ENCODE results near the gene PTPN1.

PTPN1 gene

DNA sequence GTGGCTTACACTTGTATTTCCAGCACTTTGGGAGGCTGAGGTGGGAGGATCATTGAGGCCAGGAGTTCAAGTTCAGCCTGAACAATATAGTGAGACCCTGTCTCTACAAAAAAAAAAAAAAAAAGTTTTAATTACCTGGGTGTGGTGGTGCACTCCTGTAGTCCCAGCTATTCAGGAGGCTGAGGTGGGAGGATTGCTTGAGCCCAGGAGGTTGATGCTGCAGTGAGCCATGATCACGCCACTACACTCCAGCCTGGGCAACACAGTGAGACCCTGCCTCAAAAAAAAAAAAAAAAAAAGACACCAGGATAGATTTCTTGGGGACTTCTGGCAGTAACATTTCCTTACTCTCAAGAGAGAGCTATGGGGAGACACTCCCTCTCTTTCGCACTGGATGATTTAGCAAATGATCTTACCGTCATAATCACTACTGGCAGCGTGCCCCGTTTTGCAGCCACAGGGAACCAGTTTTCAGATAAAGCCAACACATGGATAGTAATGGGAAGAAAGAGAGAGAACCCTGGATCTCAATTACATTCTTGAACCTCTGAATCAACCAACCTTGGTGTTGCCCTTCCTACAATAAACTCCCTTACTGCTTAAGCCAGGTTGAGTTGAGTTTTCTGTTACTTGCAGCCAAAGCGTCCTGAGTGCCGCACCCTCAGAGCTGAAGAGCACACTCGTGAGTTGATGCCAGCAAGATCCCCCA, 18.1 kb upstream of the PTPN1 start:
- DNase-seq (ENCODE audit: low spot score), result no peak
- in situ Hi-C loops (cut with MboI; ENCODE audit: low pct_unique_long_range_greater_than_20kb, low sequenced_read_pairs, unreplicated experiment), result no loop called here

DNA sequence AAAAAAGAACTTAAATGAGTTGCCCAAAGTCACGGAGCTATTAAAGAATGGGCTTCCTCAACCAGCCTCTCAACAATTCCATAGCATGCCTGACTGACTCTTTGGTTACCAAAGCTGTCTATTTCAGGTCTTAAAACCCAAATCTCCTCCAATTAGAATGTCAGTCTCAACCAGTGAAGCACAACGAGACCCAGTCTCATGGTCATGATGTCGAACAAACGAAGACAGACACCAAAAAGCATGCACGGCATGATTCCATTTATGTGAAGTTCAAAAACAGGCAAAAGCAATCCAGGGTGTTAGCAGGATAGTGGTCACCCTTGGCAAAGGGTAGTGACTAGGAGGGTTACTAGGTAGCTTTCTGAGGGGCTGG, 16.3 kb upstream of the PTPN1 start:
- no peak for DNase-seq (ENCODE audit: low spot score)
- TF ChIP-seq, protein P1, sequence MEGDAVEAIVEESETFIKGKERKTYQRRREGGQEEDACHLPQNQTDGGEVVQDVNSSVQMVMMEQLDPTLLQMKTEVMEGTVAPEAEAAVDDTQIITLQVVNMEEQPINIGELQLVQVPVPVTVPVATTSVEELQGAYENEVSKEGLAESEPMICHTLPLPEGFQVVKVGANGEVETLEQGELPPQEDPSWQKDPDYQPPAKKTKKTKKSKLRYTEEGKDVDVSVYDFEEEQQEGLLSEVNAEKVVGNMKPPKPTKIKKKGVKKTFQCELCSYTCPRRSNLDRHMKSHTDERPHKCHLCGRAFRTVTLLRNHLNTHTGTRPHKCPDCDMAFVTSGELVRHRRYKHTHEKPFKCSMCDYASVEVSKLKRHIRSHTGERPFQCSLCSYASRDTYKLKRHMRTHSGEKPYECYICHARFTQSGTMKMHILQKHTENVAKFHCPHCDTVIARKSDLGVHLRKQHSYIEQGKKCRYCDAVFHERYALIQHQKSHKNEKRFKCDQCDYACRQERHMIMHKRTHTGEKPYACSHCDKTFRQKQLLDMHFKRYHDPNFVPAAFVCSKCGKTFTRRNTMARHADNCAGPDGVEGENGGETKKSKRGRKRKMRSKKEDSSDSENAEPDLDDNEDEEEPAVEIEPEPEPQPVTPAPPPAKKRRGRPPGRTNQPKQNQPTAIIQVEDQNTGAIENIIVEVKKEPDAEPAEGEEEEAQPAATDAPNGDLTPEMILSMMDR (IDR thresholded peaks at IDR 0.05; ENCODE audit: extremely low read depth, insufficient read depth, missing control alignments), result no peak
- in situ Hi-C loops (cut with MboI; ENCODE audit: low pct_unique_long_range_greater_than_20kb, low sequenced_read_pairs, unreplicated experiment), result no loop called here

More for the DNA sequence above, 18.1 kb upstream of the PTPN1 start:
- TF ChIP-seq, protein P1 (IDR thresholded peaks at IDR 0.05; ENCODE audit: extremely low read depth, insufficient read depth, missing control alignments), result no peak

DNA sequence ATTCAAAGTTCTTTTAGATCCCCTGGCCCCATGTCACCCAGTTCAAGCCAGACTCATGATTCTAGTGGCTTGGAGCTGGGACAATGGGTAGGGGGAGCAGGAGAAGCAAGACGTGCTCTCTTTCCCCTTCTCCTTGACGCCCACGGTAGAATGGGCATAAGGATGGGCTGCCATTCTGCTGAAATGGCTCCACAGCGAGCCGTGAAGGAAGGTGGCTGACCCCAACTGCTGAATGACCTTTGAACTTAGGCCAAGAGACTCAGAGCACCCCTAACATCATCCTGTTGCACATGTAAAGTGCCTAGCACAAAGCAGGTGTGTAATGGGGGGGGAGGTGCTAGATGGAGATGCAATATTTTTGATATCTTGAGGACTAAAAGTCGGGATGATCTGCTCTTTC, 15.8 kb upstream of the PTPN1 start:
- in situ Hi-C loops (cut with MboI; ENCODE audit: low pct_unique_long_range_greater_than_20kb, low sequenced_read_pairs, unreplicated experiment), result no loop called here
- TF ChIP-seq, protein P1 (IDR thresholded peaks at IDR 0.05; ENCODE audit: extremely low read depth, insufficient read depth, missing control alignments), result no peak
- DNase-seq (ENCODE audit: low spot score), result no peak

DNA sequence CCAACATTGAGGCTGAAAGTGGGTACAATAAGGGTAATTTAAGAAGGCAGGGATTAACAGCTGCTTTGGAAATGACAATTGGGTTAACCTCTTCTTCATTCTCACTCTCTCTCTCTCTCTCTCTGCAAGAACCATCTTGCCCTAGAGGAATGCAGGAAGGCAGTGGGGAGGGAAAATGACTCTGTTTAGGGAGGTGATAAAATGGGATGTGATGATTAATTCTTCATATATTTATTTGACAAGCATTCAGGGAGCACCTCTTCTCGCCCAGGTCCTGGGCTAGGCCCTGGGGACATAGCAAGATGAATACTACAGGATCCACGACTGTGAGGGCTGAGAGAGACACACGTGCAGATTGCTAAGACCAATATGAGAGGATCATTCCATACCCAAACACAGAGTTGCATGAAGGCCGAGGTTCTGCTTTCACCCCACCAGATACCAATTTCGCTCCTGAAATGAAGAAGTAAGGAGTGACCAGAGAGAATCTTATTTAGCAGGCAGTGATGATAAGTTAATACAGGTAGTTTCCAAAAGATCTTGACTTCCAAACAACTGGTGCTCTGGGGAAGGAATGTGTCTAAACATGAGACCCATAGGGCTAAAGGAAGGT, 13.3 kb upstream of the PTPN1 start:
- no peak for DNase-seq (ENCODE audit: low spot score)
- in situ Hi-C loops (cut with MboI; ENCODE audit: low pct_unique_long_range_greater_than_20kb, low sequenced_read_pairs, unreplicated experiment), result no loop called here
- TF ChIP-seq, protein P1 (IDR thresholded peaks at IDR 0.05; ENCODE audit: extremely low read depth, insufficient read depth, missing control alignments), result no peak

DNA sequence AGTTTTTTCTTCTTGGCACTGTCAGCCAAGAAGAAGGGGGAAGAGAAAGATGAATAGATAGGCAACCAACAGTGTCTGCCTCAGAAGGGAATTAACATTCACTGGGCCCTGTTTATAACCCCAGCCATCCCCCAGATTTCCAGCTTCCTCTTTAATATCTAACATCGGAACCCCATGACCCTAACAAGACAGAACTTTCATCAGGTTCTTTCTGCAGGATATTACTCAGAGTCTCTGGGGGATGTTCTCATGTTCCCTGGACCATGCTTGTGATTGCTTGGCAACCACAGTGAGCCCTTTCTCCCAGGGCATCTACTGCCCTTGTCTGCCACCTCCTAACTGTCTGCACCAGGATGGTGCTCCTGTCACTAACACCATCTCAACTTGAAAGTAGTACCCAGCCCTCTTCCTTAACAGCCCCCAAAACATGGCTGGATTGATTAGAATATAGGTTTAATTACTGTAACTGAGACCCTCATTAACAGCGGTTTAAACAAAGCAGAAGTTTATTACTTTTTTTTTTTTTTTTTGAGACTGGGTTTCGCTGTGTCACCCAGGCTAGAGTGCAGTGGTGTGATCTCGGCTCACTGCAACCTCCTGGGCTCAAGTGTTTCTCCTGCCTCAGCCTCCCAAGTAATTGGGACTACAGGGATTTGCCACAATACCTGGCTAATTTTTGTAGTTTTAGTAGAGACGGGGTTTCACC, 12.0 kb upstream of the PTPN1 start:
- DNase-seq (ENCODE audit: low spot score), result no peak
- in situ Hi-C loops (cut with MboI; ENCODE audit: low pct_unique_long_range_greater_than_20kb, low sequenced_read_pairs, unreplicated experiment), result no loop called here
- TF ChIP-seq, protein P1 (IDR thresholded peaks at IDR 0.05; ENCODE audit: extremely low read depth, insufficient read depth, missing control alignments), result no peak

DNA sequence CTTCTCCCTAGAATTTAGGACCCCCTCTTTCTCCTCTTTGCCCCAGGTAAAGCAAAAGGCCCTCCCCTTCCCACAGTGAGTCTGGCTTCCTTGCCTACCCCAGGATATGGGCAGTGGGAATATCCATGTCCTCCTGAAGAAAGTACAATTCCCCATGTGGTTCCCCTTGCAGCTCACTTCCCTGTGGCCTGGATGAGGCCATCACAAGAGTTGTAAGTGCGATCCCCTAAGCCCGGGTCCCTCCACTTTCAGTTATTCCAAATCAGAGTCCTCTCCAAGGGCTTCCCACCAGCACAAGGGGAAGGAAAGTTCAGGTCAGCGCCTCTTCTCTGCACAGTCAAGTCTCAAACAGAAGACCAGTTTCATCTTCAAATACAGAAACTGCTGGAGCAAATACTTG, 10.2 kb upstream of the PTPN1 start:
- no peak for DNase-seq (ENCODE audit: low spot score)
- TF ChIP-seq, protein P1 (IDR thresholded peaks at IDR 0.05; ENCODE audit: extremely low read depth, insufficient read depth, missing control alignments), result no peak
- in situ Hi-C loops (cut with MboI; ENCODE audit: low pct_unique_long_range_greater_than_20kb, low sequenced_read_pairs, unreplicated experiment), result no loop called here
